ENCODE data around the gene CTTN.

DNA sequence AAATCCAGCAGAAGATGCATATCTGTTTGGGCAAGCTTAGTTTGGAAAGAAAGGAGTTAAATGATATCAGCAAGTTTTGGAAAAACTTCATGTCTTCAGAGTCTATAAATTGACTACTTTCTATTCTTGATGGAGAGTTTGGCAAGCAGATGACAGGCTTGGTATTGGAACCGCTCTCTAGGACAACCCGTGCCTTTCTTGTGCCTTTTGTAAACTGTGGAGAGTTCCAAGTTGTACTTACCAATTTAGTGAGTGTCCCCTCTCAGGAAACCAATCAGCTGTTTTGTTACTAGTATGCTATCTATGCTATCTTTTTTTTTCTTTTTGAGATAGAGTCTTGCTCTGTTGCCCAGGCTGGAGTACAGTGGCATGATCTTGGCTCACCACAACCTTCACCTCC, 43.7 kb upstream of the CTTN start:
- TF ChIP-seq, protein P1, sequence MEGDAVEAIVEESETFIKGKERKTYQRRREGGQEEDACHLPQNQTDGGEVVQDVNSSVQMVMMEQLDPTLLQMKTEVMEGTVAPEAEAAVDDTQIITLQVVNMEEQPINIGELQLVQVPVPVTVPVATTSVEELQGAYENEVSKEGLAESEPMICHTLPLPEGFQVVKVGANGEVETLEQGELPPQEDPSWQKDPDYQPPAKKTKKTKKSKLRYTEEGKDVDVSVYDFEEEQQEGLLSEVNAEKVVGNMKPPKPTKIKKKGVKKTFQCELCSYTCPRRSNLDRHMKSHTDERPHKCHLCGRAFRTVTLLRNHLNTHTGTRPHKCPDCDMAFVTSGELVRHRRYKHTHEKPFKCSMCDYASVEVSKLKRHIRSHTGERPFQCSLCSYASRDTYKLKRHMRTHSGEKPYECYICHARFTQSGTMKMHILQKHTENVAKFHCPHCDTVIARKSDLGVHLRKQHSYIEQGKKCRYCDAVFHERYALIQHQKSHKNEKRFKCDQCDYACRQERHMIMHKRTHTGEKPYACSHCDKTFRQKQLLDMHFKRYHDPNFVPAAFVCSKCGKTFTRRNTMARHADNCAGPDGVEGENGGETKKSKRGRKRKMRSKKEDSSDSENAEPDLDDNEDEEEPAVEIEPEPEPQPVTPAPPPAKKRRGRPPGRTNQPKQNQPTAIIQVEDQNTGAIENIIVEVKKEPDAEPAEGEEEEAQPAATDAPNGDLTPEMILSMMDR (IDR thresholded peaks at IDR 0.05), result no peak
- no peak for TF ChIP-seq POLR2A (IDR thresholded peaks at IDR 0.05)
